Hematopoietic multipotent progenitor cell (in vitro differentiated cells): ENCODE data around the gene ALX3. TPM values are rescaled to one million over a fixed set of nuclear protein-coding genes. Genes with fewer than 3 reads are reported as not detected.
"Not testable (repeated sequence)": the region's sequence is repeated elsewhere in the genome, so short reads cannot be mapped to it uniquely, and the experiment has no call there.

ENCODE experiments used
- DNase-seq, 3 donors: peaks; one replicate each; pipeline ENCODE4 v3.0.0-alpha.2; 2011 to 2015; ENCODE audit warnings: low read depth in 2 of 3, low spot score in 2 of 3
- total RNA-seq: library from RNA; depleted of rRNA; stranded (reverse); fragments of >200 nt; gene quantifications from one replicate; pipeline ENCODE4 v1.2.3, GENCODE V29; 2012

Gene ALX3
- total RNA-seq, 1 donor = not detected

DNA sequence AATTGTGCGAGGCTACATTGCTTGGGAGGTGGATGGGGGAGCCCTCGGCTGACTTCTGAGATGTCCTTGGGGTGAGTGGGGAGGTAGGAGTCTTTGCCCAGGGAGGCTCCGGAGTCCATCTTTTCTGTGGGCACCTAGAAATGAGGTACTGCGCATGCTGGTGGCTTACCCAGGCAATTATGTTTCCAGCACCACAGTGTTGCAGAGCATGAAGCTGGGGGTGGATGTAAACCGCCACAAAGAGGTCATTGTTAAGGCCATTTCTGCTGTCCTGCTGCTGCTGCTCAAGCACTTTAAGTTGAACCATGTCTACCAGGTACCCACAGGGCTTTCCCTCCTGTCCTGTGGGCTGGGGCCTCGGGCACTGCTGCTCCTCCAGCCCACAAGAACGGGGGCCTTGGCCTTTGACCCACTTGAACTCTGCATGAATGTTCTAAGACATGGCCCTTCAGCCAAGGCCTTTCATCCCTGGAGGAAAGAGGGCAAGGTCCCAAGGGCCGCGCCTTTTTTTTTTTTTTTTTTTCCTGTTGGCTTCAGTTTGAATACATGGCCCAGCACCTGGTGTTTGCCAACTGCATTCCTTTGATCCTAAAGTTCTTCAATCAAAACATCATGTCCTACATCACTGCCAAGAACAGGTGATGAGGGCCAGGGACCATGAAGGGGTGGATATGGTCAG is 21.4 kb downstream of the ALX3 start:
- no peak for DNase-seq

GRCh38 chr1:110048240-110048639 is 22.2 kb downstream of the ALX3 start:
- DNase-seq = no peak

- no peak for DNase-seq
Measured at GRCh38 chr1:110047463-110047862, 23.0 kb downstream of the ALX3 start.

DNA sequence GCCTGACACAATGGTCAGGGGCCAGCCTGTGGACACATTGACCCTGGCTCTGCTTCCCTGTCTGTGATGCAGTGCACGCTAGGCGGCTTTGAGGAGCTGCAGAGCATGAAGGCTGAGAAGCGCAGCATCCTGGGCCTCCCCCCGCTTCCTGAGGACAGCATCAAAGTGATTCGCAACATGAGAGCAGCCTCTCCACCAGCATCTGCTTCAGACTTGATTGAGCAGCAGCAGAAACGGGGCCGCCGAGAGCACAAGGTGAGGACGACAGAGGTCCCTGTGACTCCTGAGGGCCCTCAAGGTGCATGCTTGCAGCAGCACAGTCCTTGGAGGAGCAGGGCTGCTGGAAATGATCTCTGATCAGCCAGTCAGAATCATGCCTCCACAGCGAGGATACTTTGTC is 27.5 kb downstream of the ALX3 start:
- DNase-seq = no peak

DNA sequence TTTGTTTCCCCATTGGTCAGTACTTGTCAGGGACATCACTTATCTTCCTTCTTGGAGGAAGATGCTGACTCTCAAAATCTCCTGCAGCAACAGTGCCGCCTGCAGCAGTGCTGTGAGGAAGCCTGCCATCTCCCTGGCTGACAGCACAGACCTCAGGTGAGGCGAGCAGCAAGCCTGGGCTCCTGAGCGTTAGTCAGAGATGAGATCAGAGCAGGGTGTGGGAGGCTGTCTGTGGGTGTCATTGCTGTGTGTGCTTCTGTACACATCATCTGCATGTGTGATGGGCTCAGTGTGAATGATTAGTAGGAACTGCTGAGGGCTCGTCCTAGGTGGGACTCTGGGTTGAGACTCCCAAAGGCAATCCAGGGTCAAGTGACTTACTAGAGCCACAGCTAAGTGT is 29.9 kb downstream of the ALX3 start:
- DNase-seq = no peak

DNA sequence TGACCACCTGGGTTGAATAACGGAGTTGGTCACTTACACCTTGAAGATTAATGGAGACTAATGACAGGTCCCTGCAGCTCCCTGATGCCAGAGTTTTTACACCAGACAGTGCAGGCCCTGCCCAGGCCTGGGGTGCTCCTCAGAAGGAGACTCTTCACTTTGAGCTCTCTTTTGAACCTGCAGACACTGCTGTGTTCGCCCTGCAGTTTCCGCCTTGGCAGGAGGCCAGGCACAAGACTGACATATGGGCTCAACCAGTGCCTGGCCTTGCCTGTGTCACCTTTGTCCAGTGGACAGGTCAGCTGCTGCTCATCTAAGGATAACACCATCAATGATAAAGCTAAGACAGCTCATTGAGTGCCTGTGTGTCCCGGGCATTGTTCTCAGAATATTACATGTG is 30.8 kb downstream of the ALX3 start:
- DNase-seq = no peak

- DNase-seq = no peak
Measured at GRCh38 chr1:110038271-110038670, 32.2 kb downstream of the ALX3 start.

- no peak for DNase-seq
Measured at GRCh38 chr1:110035236-110035752, 35.2 kb downstream of the ALX3 start.

GRCh38 chr1:110034451-110035235 is 35.8 kb downstream of the ALX3 start, which contains the start of gene STRIP1:
Gene STRIP1, plus strand, starts transcription at chr1:110034624. Its CDS starts 14 bp downstream, at chr1:110034638.
- DNase-seq = peak; percentile 80 to 97 (median 95)

DNA sequence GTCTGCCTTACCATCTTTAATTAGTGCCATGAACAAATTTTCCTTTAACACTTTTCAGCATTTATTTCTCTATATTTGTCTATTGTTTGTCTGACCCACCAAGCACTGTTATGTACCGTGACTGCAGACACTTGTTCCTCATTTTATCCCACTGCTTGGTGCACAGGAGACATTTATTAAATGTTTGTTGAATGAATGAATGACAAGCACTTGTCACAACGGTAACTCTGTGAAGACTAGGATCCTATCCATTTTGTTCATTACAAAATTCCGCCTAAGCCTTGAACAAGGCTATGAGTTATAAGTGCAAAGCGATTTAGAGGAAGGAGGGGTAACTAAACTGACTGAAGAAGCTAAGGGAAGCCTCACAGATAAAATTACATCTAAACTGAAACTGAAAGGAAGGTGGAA is 36.4 kb downstream of the ALX3 start:
- DNase-seq = no peak

DNA sequence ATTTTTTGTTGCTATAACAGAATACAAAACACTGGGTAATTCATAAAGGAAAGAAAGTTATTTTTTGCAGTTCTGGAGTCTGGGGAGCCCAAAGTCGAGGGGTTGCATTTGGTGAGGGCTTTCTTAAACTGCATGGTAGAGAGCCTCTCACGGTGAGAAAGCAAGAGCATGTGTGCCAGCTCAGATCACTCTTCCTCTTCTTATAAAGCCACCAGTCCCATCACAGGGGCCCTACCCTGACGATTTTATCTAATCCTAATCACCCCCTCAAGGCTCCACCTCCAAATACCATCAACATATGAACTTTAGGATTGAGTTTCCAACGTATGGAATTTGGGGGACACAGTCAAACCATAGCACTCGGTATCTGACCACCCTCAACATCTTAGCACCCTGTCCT is 37.1 kb downstream of the ALX3 start:
- no peak for DNase-seq

GRCh38 chr1:110032327-110032726 is 38.1 kb downstream of the ALX3 start:
- no peak for DNase-seq

DNA sequence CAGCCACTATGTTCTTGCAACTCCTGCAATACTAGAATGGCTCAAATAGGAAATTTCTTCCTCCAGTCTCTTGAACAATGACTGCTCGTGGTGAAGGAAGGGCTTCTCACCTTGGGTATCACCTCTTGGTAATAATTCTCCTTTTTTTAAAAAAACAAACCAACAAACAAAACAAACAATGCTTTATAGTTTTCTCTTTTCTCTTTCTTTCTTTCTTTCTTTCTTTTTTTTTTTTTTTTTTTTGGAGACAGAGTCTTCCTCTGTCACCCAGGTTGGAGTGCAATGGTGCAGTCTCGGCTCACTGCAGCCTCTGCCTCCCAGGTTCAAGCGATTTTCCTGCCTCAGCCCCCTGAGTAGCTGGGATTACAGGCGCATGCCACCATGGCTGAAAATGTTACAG is 39.8 kb downstream of the ALX3 start:
- not testable (repeated sequence) for DNase-seq

DNA sequence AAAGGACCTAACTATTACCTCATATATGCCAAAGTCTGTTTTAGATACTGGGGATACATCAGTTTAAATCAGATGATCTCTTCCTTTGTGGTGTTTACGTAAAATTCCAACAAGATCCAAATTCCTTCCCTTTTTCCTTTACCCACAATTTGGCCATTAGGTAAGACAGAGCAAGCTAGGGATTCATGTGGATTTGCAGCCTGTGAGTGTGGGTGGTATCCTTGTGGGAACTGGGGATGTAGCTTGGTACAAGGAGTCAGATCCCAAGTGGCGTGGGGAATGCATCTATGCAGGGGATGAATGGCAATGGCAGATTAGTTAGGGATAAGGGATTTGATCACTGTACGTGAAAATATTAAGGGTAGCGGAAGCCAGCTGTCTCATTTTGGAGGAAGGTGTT is 45.9 kb downstream of the ALX3 start:
- no peak for DNase-seq

DNA sequence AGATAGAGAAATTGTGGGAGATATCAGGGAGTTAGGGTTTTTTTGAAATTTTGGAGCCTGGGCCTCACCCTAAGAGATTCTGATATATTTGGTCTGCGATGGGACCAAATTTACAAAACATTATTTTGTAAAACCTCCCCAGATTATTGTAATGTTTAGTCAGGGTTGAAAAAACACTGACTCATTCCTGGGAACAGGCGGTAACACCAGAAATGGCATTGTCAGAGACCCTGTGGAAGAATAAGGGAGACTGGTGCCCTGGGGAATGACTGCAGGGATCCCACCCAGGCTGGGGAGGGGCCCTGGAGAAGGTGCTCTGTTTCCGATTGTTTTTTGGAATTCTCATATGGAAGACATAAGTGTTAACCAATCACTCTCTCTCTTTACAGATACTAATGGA is 49.2 kb downstream of the ALX3 start:
- no peak for DNase-seq

DNA sequence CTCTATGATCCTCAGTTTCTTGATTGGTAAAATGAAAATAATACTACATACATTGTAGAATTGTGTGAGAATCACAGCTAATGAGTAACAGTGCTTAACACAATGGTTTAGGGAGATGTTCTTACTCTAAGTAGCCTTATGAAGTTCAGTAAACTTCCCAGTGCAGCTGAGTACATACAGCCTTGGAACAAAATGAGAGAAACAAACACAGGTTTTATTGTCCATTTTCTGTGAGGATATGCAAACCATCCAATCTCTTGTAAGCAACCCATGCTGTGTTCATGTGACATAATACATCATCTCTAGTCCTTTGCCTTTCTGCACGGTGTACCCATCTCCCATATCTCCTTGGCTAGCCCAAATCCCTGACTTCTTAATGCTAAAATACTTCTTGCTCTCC is 50.7 kb downstream of the ALX3 start:
- DNase-seq = no peak

DNA sequence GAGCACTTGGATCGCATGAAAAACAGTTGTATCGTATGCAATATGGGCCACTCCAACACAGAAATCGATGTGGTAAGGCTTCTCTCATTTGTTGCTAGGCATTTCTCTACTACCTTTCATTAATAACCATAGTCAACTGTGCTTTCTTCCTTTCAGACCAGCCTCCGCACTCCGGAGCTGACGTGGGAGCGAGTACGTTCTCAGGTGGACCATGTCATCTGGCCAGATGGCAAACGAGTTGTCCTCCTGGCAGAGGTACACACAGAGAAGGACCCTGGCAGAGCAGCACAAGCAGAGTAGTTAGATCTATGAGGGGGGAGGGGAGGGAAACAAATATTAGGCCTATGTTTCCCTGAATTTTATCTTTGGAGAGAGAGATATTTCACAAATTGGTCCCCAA is 52.1 kb downstream of the ALX3 start:
- no peak for DNase-seq

DNA sequence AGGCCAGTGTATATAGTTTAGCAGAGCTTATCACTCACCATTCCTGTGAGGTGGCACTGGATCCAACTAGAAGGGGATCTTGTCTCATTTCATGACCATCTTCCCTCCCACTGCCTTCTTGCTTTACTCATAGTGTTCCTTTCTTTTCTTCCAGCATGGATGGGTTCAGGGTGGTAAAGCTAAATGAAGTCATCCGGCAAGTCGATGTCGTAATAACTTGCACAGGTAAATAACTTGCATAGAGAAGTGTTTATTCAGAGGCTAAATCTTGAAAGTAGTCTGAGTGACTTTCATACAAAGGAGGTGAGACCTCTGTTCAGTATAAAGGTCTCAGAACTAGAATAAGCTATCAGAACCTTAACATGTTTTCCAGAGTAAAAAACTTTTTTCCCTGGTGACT is 52.7 kb downstream of the ALX3 start:
- no peak for DNase-seq

GRCh38 chr1:110012100-110012780 is 58.2 kb downstream of the ALX3 start:
- no peak for DNase-seq

- peak in 2 of 3 donors; percentile 55 to 72 for DNase-seq
Measured at GRCh38 chr1:110011527-110012041, 58.9 kb downstream of the ALX3 start.
